K562 (cell line): ENCODE results near the gene NTRK3. TPM values are rescaled to one million over a fixed set of nuclear protein-coding genes. Genes with fewer than 3 reads are reported as not detected.

Experiments used
- ATAC-seq: fragments of 200-7000 bp; cut with Tn5 transposase; 3 replicates; pipeline ENCODE4 v1.9.1; 2020; ENCODE audit warnings: moderate library complexity
- BruUV-seq: library from RNA; stranded (reverse); fragments of 400-500 nt; replicated peaks from 2 replicates; lab custom pipeline; 2021; lab: Mats Ljungman, UMichigan
- CTCF ChIA-PET: fragments of 300-600 bp; formaldehyde crosslinking; extraction: SDS; loops from one replicate; lab custom pipeline; 2021; ENCODE audit warnings: low intra/inter-chr PET ratio; lab: Yijun Ruan, JAX
- POLR2A ChIA-PET: fragments of 300-600, 350-650 bp; sonication (Branson Sonifier 250); formaldehyde crosslinking; extraction: SDS; loops from one replicate; lab custom pipeline; 2021; ENCODE audit warnings: antibody characterized with exemption, inconsistent platforms; lab: Yijun Ruan, JAX
- DNase-seq, 4 experiments: peaks; one replicate each; pipeline versions ENCODE4 v3.0.0 to v3.0.0-alpha.2; 2011 to 2018; ENCODE audit warnings: low spot score in 3 of 4, mixed read lengths in 3 of 4; ENCODE audit errors: extremely low read depth in 1 of 4
- FAIRE-seq: peaks from 2 replicates; lab custom pipeline; 2011; peaks lifted over from hg19 to GRCh38; lab: Jason Lieb, UNC
- H2AFZ ChIP-seq: 2 replicates; pipeline ENCODE4 v1.6.0; 2011; ENCODE audit warnings: low read depth, low read length, control low read depth, inconsistent platforms
- H3K27ac ChIP-seq: fragments of 200-600 bp; 3 replicates; pipeline ENCODE4 v1.8.0; 2011; ENCODE audit warnings: low read depth, mild to moderate bottlenecking, control low read depth, inconsistent platforms, low read length, moderate library complexity, mixed read lengths; ENCODE audit errors: extremely low read depth
- H3K27me3 ChIP-seq, 2 experiments: fragments of 300-600 bp in 1 of 2; 2 replicates in 1 of 2; 3 replicates in 1 of 2; pipeline versions ENCODE4 v1.6.0 to v1.8.0; 2011; ENCODE audit warnings: inconsistent platforms in 2 of 2, low read length in 2 of 2, mild to moderate bottlenecking in 1 of 2, mixed read lengths in 1 of 2, moderate library complexity in 1 of 2; ENCODE audit not compliant: control insufficient read depth in 2 of 2, insufficient read depth in 2 of 2
- H3K36me3 ChIP-seq: fragments of 300-600 bp; 3 replicates; pipeline ENCODE4 v1.8.0; 2011; ENCODE audit warnings: mild to moderate bottlenecking, low read length, inconsistent platforms; ENCODE audit not compliant: control insufficient read depth, insufficient read depth
- H3K4me1 ChIP-seq, 2 experiments: fragments of 200-600 bp in 1 of 2; replicated peaks in 1 of 2; 2 replicates in 1 of 2; 3 replicates in 1 of 2; pipeline versions ENCODE4 v1.5.1 to v1.8.0; 2011; ENCODE audit warnings: inconsistent platforms in 2 of 2, low read length in 2 of 2, mild to moderate bottlenecking in 1 of 2, mixed read lengths in 1 of 2, moderate library complexity in 1 of 2; ENCODE audit not compliant: control insufficient read depth in 2 of 2, insufficient read depth in 2 of 2
- H3K4me2 ChIP-seq: 2 replicates; pipeline ENCODE4 v1.6.1; 2011; ENCODE audit warnings: low read length, control low read depth, inconsistent platforms, mixed read lengths; ENCODE audit not compliant: insufficient read depth
- H3K4me3 ChIP-seq: fragments of 200-600 bp; sonication (generic), shearing (Covaris generic); 2 replicates; pipeline ENCODE4 v1.5.1; 2016; ENCODE audit warnings: control low read depth, inconsistent platforms
- H3K79me2 ChIP-seq: fragments of 200-600 bp; 3 replicates; pipeline ENCODE4 v1.8.0; 2011; ENCODE audit warnings: low read length, inconsistent platforms; ENCODE audit not compliant: control insufficient read depth, insufficient read depth
- H3K9ac ChIP-seq, 2 experiments: 2 replicates each; pipeline versions ENCODE4 v1.6.0 to v1.6.1; 2011; ENCODE audit warnings: low read depth in 2 of 2, low read length in 2 of 2, control low read depth in 1 of 2, inconsistent platforms in 1 of 2, mild to moderate bottlenecking in 1 of 2, mixed read lengths in 1 of 2; ENCODE audit not compliant: insufficient read depth in 1 of 2
- H3K9me1 ChIP-seq: one replicate; pipeline ENCODE4 v1.6.0; 2011; ENCODE audit warnings: inconsistent platforms, mild to moderate bottlenecking, low read length, moderate library complexity; ENCODE audit not compliant: control insufficient read depth, insufficient read depth
- H3K9me3 ChIP-seq: replicated peaks from 2 replicates; pipeline ENCODE4 v1.5.1; 2011; ENCODE audit warnings: low read depth, low read length, inconsistent platforms; ENCODE audit not compliant: control insufficient read depth, insufficient read depth
- H4K20me1 ChIP-seq: replicated peaks from 2 replicates; pipeline ENCODE4 v1.6.1; 2011; ENCODE audit warnings: low read length, inconsistent platforms, mixed read lengths; ENCODE audit not compliant: control insufficient read depth, insufficient read depth
- ILF3 ChIP-seq: fragments of 450-650 bp; IDR thresholded peaks from 2 replicates; pipeline ENCODE4 v1.6.1; 2018; ENCODE audit warnings: antibody characterized with exemption, mild to moderate bottlenecking, moderate library complexity, borderline replicate concordance
- ZBTB8A ChIP-seq: fragments of 450-650 bp; IDR thresholded peaks from 2 replicates; pipeline ENCODE4 v1.6.1; 2018; ENCODE audit warnings: mild to moderate bottlenecking, moderate library complexity; ENCODE audit not compliant: partially characterized antibody
- WGBS: fragments of 100-300 bp; shearing (Covaris generic); methylation state at CpG from one replicate; pipeline ENCODE4 v1.1.6; 2016; ENCODE audit warnings: low coverage, mixed read lengths; ENCODE audit not compliant: insufficient coverage; ENCODE audit errors: missing lambda C conversion rate; 5-methylcytosine and 5-hydroxymethylcytosine counted together
- in situ Hi-C: fragments of 300-500 bp; cut with MboI; formaldehyde crosslinking; loops from 4 replicates; pipeline ENCODE4 v1.15.0; 2018; ENCODE audit warnings: inconsistent platforms, mixed read lengths
- intact Hi-C: fragments of 100-400 bp; cut with micrococcal nuclease; formaldehyde crosslinking; loops from 2 replicates; pipeline ENCODE4 v1.14.2; 2022
- polyA plus RNA-seq, 8 experiments: library from polyadenylated mRNA; depleted of rRNA in 4 of 8; stranded (reverse) in 5 of 8; unstranded in 3 of 8; fragments of >200 nt; fragmentation: Nextera tagmentation in 2 of 8; fragmentation: Illumina TruSeq in 1 of 8; extraction: Ambion mirVana in 2 of 8; extraction: Trizol in 1 of 8; gene quantifications; 2 replicates each; pipeline versions ENCODE4 v1.2.1 to v1.2.3, GENCODE V29; 2011 to 2014; ENCODE audit warnings: inconsistent platforms in 1 of 8, missing spikeins in 1 of 8
- total RNA-seq, 7 experiments: library from RNA; depleted of rRNA in 6 of 7; stranded (reverse); fragments of >200 nt in 6 of 7; fragmentation: Illumina TruSeq in 2 of 7; extraction: Trizol in 2 of 7; gene quantifications; 2 replicates each; pipeline versions ENCODE4 v1.2.1 to v1.2.3, GENCODE V29; 2011 to 2021; ENCODE audit warnings: low replicate concordance in 1 of 7
- TF ChIP-seq, protein P1 (sequence below): fragments of 250-450 bp; sonication (Bioruptor Pico); IDR thresholded peaks from 2 replicates; pipeline ENCODE4 v1.8.0; 2021; ENCODE audit warnings: mild to moderate bottlenecking, moderate library complexity
- TF ChIP-seq, protein P2 (sequence below), 3 experiments: fragments of 200-800 bp in 1 of 3; sonication (Bioruptor generic) in 1 of 3; sonication (generic) in 1 of 3; formaldehyde crosslinking in 1 of 3; IDR thresholded peaks; 2 replicates each; pipeline versions ENCODE4 v1.6.1 to v1.8.0; 2016 to 2022; ENCODE audit warnings: mild to moderate bottlenecking in 2 of 3, missing compliant biosample characterization in 2 of 3, missing genetic modification characterization in 2 of 3, missing genetic modification reagents in 1 of 3

NTRK3 gene
- total and polyA plus RNA-seq, 9 of the 15 experiments (the other 6 are each of a cell fraction or from before 2014, with no cell fraction given): 0.11 to 0.13 TPM; not detected in 7

DNA sequence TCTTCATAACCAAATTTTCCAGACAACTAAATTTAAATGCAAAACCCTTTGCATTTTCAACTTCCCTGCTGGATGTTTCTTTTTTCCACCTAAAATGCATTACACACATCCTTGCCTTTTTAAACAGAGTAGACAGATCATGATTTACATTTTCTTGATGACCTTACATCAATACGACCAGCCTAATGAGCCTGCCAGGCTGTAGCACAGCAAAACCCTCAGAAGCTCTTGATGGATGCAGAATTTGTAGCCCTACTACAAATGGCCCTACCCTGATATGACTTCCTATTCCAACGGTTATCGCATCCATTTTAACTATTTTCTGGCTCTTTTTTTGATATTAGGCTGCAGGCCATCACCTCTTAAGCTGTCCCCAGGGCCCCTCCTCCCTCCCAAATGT, 66.3 kb downstream of the NTRK3 start:
- ATAC-seq (no peak), FAIRE-seq (no peak), DNase-seq (no peak)
- 4% methylated on average over 3 of the region's 3 CpGs for WGBS
- H3K27ac ChIP-seq: no peak overlapping the region
- no peaks in the 10 kb centered on the region; the same call in 1 of the 2 replicates for H4K20me1 ChIP-seq
- H3K27me3 ChIP-seq: no peaks in the 10 kb centered on the region; a peak in 1 of 5 replicates
- no peak overlapping the region for H3K4me2 ChIP-seq
- H3K9me3 ChIP-seq: no peaks in the 10 kb centered on the region
- H3K9ac ChIP-seq: no peak overlapping the region
- in situ Hi-C loops: no loop called here
- H3K4me1 ChIP-seq: no peaks in the 10 kb centered on the region
- H3K4me3 ChIP-seq: no peak overlapping the region
- H3K79me2 ChIP-seq: no peaks in the 10 kb centered on the region
- ChIA-PET POLR2A (no interaction called here), CTCF (no interaction called here)
- intact Hi-C loops: no loop called here
- no peak overlapping the region for H2AFZ ChIP-seq
- no peaks in the 10 kb centered on the region for H3K9me1 ChIP-seq
- no peaks in the 10 kb centered on the region for H3K36me3 ChIP-seq
- TF ChIP-seq, protein P1, sequence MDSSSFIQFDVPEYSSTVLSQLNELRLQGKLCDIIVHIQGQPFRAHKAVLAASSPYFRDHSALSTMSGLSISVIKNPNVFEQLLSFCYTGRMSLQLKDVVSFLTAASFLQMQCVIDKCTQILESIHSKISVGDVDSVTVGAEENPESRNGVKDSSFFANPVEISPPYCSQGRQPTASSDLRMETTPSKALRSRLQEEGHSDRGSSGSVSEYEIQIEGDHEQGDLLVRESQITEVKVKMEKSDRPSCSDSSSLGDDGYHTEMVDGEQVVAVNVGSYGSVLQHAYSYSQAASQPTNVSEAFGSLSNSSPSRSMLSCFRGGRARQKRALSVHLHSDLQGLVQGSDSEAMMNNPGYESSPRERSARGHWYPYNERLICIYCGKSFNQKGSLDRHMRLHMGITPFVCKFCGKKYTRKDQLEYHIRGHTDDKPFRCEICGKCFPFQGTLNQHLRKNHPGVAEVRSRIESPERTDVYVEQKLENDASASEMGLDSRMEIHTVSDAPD (CRISPR knock-in tag): no peak
- TF ChIP-seq ZBTB8A (no peak), ILF3 (no peak)
- TF ChIP-seq, protein P2, sequence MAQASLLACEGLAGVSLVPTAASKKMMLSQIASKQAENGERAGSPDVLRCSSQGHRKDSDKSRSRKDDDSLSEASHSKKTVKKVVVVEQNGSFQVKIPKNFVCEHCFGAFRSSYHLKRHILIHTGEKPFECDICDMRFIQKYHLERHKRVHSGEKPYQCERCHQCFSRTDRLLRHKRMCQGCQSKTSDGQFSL (CRISPR knock-in tag; IDR thresholded peaks at IDR 0.05): no peak
- TF ChIP-seq, protein P2 (tag; IDR thresholded peaks at IDR 0.05): no peak
- no TSS peak for BruUV-seq
